Measurements from ENCODE around the gene HPCAL1.

DNA sequence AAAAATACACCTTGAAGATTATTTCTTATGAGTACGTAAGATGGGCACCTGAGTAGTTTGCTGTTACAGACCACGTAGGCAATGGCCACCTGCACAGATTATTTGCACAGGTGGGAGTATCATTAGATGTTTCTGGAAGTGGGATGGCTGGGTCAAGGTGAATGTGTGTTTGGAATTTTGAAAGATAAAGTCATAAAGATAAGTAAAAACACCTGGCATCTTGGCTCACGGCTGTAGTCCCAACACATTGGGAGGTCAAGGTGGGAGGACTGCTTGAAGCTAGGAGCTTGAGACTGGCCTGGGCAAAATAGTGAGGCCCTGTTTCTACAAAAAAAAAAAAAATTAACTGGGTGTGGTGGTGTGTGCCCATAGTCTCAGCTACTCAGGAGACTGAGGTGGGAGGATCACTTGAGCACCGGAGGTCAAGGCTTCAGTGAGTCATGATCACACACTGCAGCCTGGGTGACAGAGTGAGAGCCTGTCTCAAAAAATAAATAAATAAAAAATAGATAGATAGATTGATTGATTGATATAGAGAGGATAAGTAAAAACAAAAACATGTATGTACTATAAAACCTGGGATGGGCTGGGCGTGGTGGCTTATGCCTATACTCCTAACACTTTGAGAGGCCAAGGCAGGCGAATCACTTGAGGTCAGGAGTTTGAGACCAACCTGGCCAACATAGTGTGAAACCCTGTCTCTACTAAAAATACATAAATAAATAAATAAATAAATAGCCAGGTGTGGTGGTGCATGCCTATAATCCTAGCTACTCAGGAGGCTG lies 115.0 kb downstream of the HPCAL1 start:
- TF ChIP-seq, protein P1, sequence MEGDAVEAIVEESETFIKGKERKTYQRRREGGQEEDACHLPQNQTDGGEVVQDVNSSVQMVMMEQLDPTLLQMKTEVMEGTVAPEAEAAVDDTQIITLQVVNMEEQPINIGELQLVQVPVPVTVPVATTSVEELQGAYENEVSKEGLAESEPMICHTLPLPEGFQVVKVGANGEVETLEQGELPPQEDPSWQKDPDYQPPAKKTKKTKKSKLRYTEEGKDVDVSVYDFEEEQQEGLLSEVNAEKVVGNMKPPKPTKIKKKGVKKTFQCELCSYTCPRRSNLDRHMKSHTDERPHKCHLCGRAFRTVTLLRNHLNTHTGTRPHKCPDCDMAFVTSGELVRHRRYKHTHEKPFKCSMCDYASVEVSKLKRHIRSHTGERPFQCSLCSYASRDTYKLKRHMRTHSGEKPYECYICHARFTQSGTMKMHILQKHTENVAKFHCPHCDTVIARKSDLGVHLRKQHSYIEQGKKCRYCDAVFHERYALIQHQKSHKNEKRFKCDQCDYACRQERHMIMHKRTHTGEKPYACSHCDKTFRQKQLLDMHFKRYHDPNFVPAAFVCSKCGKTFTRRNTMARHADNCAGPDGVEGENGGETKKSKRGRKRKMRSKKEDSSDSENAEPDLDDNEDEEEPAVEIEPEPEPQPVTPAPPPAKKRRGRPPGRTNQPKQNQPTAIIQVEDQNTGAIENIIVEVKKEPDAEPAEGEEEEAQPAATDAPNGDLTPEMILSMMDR (IDR thresholded peaks at IDR 0.05) = no peak
- no peak for TF ChIP-seq POLR2A (IDR thresholded peaks at IDR 0.05)

Measured in adrenal gland (tissue), 5 donors.